Kidney (tissue), 14 donors: ENCODE results near the gene TEDDM1. TPM values are rescaled to one million over a fixed set of nuclear protein-coding genes. Genes with fewer than 3 reads are reported as not detected.

Experiments used
- DNase-seq, 5 donors: peaks; one replicate each; pipeline ENCODE4 v3.0.0-alpha.2; 2013 to 2020
- FAIRE-seq: peaks from 2 replicates; lab custom pipeline; 2012; peaks lifted over from hg19 to GRCh38; lab: Jason Lieb, UNC
- H3K27ac ChIP-seq, 2 donors: one replicate each; pipeline ENCODE4 v1.7.0; 2013; ENCODE audit warnings: low read depth in 2 of 2, low read length in 2 of 2, inconsistent platforms in 1 of 2
- H3K27me3 ChIP-seq: one replicate; pipeline ENCODE4 v1.7.1; 2013; ENCODE audit warnings: low read length, inconsistent platforms; ENCODE audit not compliant: control insufficient read depth, insufficient read depth
- H3K36me3 ChIP-seq, 3 donors: one replicate each; pipeline versions ENCODE4 v1.7.0 to v1.7.1; 2013; ENCODE audit warnings: low read length in 3 of 3, control low read depth in 1 of 3, inconsistent platforms in 1 of 3; ENCODE audit not compliant: insufficient read depth in 3 of 3, control insufficient read depth in 2 of 3
- H3K4me1 ChIP-seq, 3 donors: one replicate each; pipeline versions ENCODE4 v1.7.0 to v1.7.1; 2013; ENCODE audit warnings: low read length in 3 of 3, inconsistent platforms in 1 of 3, low read depth in 1 of 3; ENCODE audit not compliant: control insufficient read depth in 2 of 3, insufficient read depth in 2 of 3
- H3K4me3 ChIP-seq, 3 donors: one replicate each; pipeline versions ENCODE4 v1.7.0 to v1.8.1; 2013; ENCODE audit warnings: low read length in 3 of 3, control low read depth in 1 of 3, inconsistent platforms in 1 of 3
- H3K9ac ChIP-seq, 3 donors: one replicate each; pipeline versions ENCODE4 v1.7.0 to v1.7.1; 2013; ENCODE audit warnings: low read length in 3 of 3, control low read depth in 1 of 3, inconsistent platforms in 1 of 3
- H3K9me3 ChIP-seq, 3 donors: one replicate each; pipeline versions ENCODE4 v1.7.0 to v1.7.1; 2013; ENCODE audit warnings: low read length in 3 of 3, control low read depth in 1 of 3, inconsistent platforms in 1 of 3; ENCODE audit not compliant: control insufficient read depth in 2 of 3, insufficient read depth in 1 of 3
- intact Hi-C: fragments of 100-400 bp; cut with DNase I; formaldehyde crosslinking; loops from one replicate; pipeline ENCODE4 v1.11.1; 2022
- polyA plus RNA-seq: library from polyadenylated mRNA; stranded (reverse); fragments of 350-450 nt; fragmentation: Illumina TruSeq; extraction: RNeasy Lipid Tissue Mini Kit (QIAGEN cat#74804); gene quantifications from one replicate; pipeline ENCODE4 v1.2.3, GENCODE V29; 2014; ENCODE audit warnings: low read depth, low replicate concordance; ENCODE audit not compliant: insufficient read depth
- total RNA-seq: library from RNA; stranded (reverse); fragmentation: NEBNext Ultra II Directional; extraction: Animal tissue kit (Norgen Biotek cat#: 25700); gene quantifications from one replicate; pipeline ENCODE4 v1.2.1, GENCODE V29; 2021
- TF ChIP-seq, protein P1 (sequence below): IDR thresholded peaks from 3 replicates; pipeline ENCODE4 v1.5.1; 2012; ENCODE audit warnings: mild to moderate bottlenecking, moderate library complexity, borderline replicate concordance; ENCODE audit not compliant: insufficient read depth; ENCODE audit errors: extremely low read depth
- donor health status: control.
- donor health status: control.
- donor health status: control.
- donor health status: control.
- donor health status: control.
- donor health status: DM: yes; HTN: yes; CAD: no.
- donor health status: Normal renal cell carcinoma (clear cell type).

The TEDDM1 gene
- total and polyA plus RNA-seq, 2 donors from 2014 or later, result not detected

- FAIRE-seq, result no peak
- peaks cover 5 to 12% (median 6%) of the 10 kb centered on the region in 3 donors for H3K36me3 ChIP-seq
- peak overlapping the region; percentile 39 to 75 (median 50) for H3K4me3 ChIP-seq
- H3K4me1 ChIP-seq, result peaks cover 4 to 16% (median 6%) of the 10 kb centered on the region in 3 donors
- peak overlapping the region in 2 of 3 donors; percentile 59 to 87 for H3K9ac ChIP-seq
- DNase-seq, result peak in 3 of 5 donors; percentile 5 to 88 (median 43)
- peak overlapping the region; percentile 94 to 96 for H3K27ac ChIP-seq
- H3K9me3 ChIP-seq, result no peaks in the 10 kb centered on the region
- H3K27me3 ChIP-seq, result no peaks in the 10 kb centered on the region
- intact Hi-C loops, result loop anchor here (10.0 kb wide), 1 partner anchor 248 kb away; no protein-coding TSS in a partner anchor
- TF ChIP-seq, protein P1, sequence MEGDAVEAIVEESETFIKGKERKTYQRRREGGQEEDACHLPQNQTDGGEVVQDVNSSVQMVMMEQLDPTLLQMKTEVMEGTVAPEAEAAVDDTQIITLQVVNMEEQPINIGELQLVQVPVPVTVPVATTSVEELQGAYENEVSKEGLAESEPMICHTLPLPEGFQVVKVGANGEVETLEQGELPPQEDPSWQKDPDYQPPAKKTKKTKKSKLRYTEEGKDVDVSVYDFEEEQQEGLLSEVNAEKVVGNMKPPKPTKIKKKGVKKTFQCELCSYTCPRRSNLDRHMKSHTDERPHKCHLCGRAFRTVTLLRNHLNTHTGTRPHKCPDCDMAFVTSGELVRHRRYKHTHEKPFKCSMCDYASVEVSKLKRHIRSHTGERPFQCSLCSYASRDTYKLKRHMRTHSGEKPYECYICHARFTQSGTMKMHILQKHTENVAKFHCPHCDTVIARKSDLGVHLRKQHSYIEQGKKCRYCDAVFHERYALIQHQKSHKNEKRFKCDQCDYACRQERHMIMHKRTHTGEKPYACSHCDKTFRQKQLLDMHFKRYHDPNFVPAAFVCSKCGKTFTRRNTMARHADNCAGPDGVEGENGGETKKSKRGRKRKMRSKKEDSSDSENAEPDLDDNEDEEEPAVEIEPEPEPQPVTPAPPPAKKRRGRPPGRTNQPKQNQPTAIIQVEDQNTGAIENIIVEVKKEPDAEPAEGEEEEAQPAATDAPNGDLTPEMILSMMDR, result no peak
Observed at GRCh38 chr1:182392050-182393028, 8.1 kb downstream of the TEDDM1 start.

- H3K9me3 ChIP-seq, result no peaks in the 10 kb centered on the region
- no peaks in the 10 kb centered on the region for H3K27me3 ChIP-seq
- peak within 1 kb of the TSS; percentile 94 to 96 for H3K27ac ChIP-seq
- peaks cover 2 to 16% (median 3%) of the 10 kb centered on the region in 3 donors for H3K4me1 ChIP-seq
- intact Hi-C loops, result loop anchor here (10.0 kb wide), 1 partner anchor 247 kb away; no protein-coding TSS in a partner anchor
- DNase-seq (peak; percentile 97 to 99 (median 98)), FAIRE-seq (no peak)
- H3K9ac ChIP-seq, result peak within 1 kb of the TSS; percentile 12 to 88 (median 87)
- H3K4me3 ChIP-seq, result peak within 1 kb of the TSS; percentile 75 to 90 (median 80)
- TF ChIP-seq, protein P1, result no peak
- peaks cover 12 to 20% (median 13%) of the 10 kb centered on the region in 3 donors for H3K36me3 ChIP-seq
Observed at GRCh38 chr1:182391362-182392049, 9.0 kb downstream of the TEDDM1 start, which contains the start of gene GLUL. GLUL (minus strand) TSS chr1:182391790; CDS start chr1:182388737, 3,053 bp downstream.

GRCh38 chr1:182391028-182391361 lies 9.5 kb downstream of the TEDDM1 start:
- Histone ChIP-seq H3K36me3 (peaks cover 13 to 25% (median 17%) of the 10 kb centered on the region in 3 donors), H3K4me1 (peaks cover 2 to 16% (median 3%) of the 10 kb centered on the region in 3 donors), H3K27ac (peak overlapping the region; percentile 94 to 96), H3K9ac (peak overlapping the region; percentile 12 to 88 (median 87)), H3K4me3 (peak overlapping the region; percentile 65 to 90 (median 75)), H3K9me3 (no peaks in the 10 kb centered on the region), H3K27me3 (no peaks in the 10 kb centered on the region)
- TF ChIP-seq, protein P1, result no peak
- intact Hi-C loops, result loop anchor here (10.0 kb wide), 1 partner anchor 246 kb away; no protein-coding TSS in a partner anchor
- DNase-seq, result no peak
- FAIRE-seq, result no peak
